Erythroblast (primary cell): ENCODE data around the gene ACBD3.

ENCODE experiments used
- GATA1 ChIP-seq: IDR thresholded peaks from 2 replicates; pipeline ENCODE4 v1.6.1; 2011; ENCODE audit warnings: low read depth, mild to moderate bottlenecking, control low read depth, low read length, moderate library complexity
- POLR2A ChIP-seq: IDR thresholded peaks from 2 replicates; pipeline ENCODE4 v1.6.1; 2011; ENCODE audit warnings: mild to moderate bottlenecking, low read length

DNA sequence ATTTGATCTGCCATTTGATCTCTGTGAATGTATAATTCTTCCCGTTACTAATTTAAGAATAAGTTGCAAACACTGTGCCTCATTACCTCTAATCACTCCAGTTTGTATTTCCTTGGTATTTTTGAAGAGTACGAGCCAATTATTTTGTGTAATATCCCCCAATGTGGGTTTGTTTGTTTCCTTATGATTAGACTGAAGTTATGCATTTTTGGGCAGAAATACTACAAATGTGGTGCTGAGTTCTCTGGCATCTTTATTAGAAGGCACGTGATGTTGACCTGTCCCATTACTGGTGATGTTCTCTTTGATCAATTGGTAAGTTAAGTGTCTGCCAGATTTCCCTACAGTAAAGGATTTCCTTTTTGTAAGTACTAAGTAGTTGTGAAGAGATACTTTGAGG, 47.3 kb upstream of the ACBD3 start:
- TF ChIP-seq POLR2A: no peak
- TF ChIP-seq GATA1: no peak
